HCEC 1CT (cell line): ENCODE data around the gene ME2.
"Not testable (repeated sequence)": the region's sequence is repeated elsewhere in the genome, so short reads cannot be mapped to it uniquely, and the experiment has no call there.

Experiments
- DNase-seq: peaks from one replicate; pipeline ENCODE4 v3.0.0-alpha.2; 2017

ME2 gene

DNA sequence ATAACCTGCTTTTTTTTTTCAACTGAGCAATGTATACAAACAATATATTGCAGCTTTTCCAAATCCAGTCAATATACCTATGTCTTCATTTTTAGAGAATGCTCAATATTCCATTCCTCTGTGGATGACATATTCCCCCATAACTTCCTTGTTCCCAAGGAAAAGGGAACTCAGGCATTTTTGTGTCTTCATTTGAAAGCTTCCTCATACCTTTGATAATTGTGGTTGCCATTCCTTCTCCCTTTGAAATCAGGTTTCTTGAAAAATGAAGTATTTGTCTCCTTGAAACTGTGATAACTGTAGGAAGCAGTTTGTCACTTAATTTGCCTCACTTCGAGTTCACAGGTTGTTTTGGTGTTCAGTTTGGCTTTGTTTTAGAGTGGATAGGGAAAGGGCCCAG, 102.5 kb downstream of the ME2 start:
- no peak for DNase-seq

DNA sequence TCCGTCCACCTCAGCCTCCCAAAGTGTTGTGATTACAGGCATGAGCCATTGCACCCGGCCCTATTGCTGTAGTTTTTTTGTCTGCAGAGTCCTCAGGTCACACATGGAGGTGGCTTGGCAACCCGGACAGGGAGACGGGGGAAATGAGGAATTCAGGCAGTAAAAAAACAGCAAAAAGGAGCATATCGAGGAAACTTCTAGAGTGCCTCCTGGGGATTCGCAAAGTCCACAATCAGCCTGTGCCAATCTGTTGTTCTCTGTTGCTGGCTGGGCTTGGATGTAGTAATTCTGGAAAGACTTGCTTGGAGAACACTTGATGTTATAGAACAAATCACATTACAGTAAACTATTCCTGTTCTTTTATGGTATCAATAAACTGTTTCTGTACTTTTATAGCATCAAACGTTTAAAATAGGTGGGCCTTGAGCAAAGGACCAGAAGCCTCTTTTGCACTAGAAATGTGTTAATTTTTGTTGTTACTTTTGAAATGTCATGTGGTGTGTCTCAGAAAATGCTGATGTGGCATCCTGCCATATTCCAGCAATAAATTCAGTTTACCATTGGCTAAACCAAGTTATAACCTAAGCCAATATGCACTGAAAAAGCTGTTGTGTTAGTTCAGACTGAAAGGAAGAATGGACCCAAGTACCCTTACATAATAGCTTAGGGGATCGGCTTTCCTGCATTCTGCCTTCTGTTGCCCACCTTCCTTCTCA, 103.3 kb downstream of the ME2 start:
- DNase-seq = no peak

DNA sequence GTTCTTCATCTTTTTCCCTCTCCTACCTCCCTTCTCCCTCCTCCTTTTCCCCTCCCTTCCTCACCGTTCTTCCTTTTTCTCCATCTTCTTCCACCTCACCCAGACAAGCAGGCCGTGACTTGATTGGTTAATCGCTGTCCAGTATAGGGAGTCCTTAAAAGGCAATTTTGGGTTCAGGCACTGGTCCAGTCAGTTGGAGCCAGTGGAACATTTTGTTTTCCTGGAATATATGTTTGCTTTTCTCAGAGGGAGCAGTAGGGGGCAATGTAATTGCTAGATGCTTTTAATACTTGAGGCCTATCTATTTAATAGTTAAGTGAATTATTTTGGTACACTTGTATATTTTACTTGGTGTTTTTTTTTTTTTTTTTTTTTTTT, 103.9 kb downstream of the ME2 start:
- DNase-seq = peak; percentile 43

- DNase-seq = peak; percentile 61
These were observed 107.6 kb downstream of the ME2 start for GRCh38 chr18:50986360-50987087.

DNA sequence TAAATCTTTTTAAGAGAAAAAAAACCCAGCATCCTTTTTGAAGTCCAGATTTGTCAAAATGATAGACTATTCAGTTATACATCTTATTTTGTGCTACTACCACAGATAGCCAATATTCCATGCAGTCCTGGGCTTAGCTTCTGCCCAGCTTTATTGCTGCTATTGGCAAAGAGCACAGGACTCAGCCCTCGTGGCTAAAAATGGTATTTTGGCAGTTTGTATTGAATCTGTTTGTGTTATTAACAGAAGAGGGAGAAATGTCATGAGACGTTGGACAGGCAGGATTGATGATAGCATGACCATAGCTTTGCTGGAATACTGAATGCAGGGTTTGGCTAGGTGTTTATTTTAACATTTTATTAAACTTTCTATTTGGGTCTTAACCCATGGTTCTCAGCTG, 108.3 kb downstream of the ME2 start:
- no peak for DNase-seq

GRCh38 chr18:50989711-50990110, 110.8 kb downstream of the ME2 start:
- no peak for DNase-seq

GRCh38 chr18:50992351-50992762, 113.4 kb downstream of the ME2 start:
- DNase-seq = no peak

DNA sequence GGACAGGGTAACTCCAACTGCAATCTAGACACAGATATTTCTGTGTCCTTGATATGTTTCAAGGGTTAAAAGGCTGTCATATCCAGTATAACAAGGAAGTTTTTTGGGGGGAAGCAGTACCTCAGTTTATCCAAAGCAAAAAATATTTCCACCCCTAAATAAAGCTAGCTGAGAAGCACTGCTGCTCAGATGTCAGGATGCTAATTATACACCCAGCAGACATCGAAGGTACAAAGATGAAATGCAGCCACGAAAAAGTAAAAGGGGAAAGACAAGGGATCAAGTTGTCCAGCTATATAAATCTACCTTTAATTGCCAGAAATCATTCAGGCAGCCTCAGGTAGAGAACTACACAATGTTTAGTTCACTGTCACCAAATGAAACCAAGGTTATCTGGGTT, 115.1 kb downstream of the ME2 start:
- no peak for DNase-seq

DNA sequence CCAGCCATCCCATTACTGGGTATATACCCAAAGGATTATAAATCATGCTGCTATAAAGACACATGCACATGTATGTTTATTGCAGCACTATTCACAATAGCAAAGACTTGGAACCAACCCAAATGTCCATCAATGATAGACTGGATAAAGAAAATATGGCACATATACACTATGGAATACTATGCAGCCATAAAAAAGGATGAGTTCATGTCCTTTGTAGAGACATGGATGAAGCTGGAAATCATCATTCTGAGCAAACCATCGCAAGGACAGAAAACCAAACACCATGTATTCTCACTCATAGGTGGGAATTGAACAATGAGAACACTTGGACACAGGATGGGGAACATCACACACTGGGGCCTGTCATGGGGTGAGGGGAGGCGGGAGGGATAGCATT, 124.3 kb downstream of the ME2 start:
- DNase-seq = not testable (repeated sequence)
